ENCODE measurements around the gene SIAH3.
"Not testable (repeated sequence)": the region's sequence is repeated elsewhere in the genome, so short reads cannot be mapped to it uniquely, and the experiment has no call there.

SIAH3 gene

GRCh38 chr13:45779901-45780300, 71.7 kb downstream of the SIAH3 start:
- DNase-seq, result no peak

- DNase-seq, result no peak
Measured at GRCh38 chr13:45778882-45779281, 72.7 kb downstream of the SIAH3 start.

GRCh38 chr13:45776748-45777147, 74.8 kb downstream of the SIAH3 start:
- no peak for DNase-seq

- no peak for DNase-seq
Measured at GRCh38 chr13:45775401-45775963, 76.1 kb downstream of the SIAH3 start.

- DNase-seq, result no peak
Measured at GRCh38 chr13:45773944-45774343, 77.6 kb downstream of the SIAH3 start.

- no peak for DNase-seq
Measured at GRCh38 chr13:45773236-45773635, 78.3 kb downstream of the SIAH3 start.

- no peak for DNase-seq
Measured at GRCh38 chr13:45770886-45771285, 80.7 kb downstream of the SIAH3 start.

- no peak for DNase-seq
Measured at GRCh38 chr13:45768656-45769479, 82.7 kb downstream of the SIAH3 start.

- DNase-seq, result no peak
Measured at GRCh38 chr13:45765464-45765863, 86.1 kb downstream of the SIAH3 start.

- DNase-seq, result no peak
Measured at GRCh38 chr13:45763419-45763818, 88.1 kb downstream of the SIAH3 start.

- not testable (repeated sequence) for DNase-seq
Measured at GRCh38 chr13:45757589-45757988, 94.0 kb downstream of the SIAH3 start.

- DNase-seq, result not testable (repeated sequence)
Measured at GRCh38 chr13:45756498-45756897, 95.1 kb downstream of the SIAH3 start.

- DNase-seq, result no peak
Measured at GRCh38 chr13:45752510-45752909, 99.0 kb downstream of the SIAH3 start.

- no peak for DNase-seq
Measured at GRCh38 chr13:45751885-45752284, 99.7 kb downstream of the SIAH3 start.

- no peak for DNase-seq
Measured at GRCh38 chr13:45750566-45750965, 101.0 kb downstream of the SIAH3 start.

GRCh38 chr13:45748941-45749759, 102.4 kb downstream of the SIAH3 start:
- no peak for DNase-seq

GRCh38 chr13:45747071-45747470, 104.5 kb downstream of the SIAH3 start:
- DNase-seq, result no peak

GRCh38 chr13:45744979-45745378, 106.6 kb downstream of the SIAH3 start:
- no peak for DNase-seq

GRCh38 chr13:45742985-45743384, 108.6 kb downstream of the SIAH3 start:
- no peak for DNase-seq

GRCh38 chr13:45737571-45738017, 114.0 kb downstream of the SIAH3 start:
- peak; percentile 36 for DNase-seq

GRCh38 chr13:45733361-45733760, 118.2 kb downstream of the SIAH3 start:
- DNase-seq, result no peak

- no peak for DNase-seq
Measured at GRCh38 chr13:45732916-45733315, 118.6 kb downstream of the SIAH3 start.

- DNase-seq, result no peak
Measured at GRCh38 chr13:45731455-45731854, 120.1 kb downstream of the SIAH3 start.

- no peak for DNase-seq
Measured at GRCh38 chr13:45728759-45729158, 122.8 kb downstream of the SIAH3 start.

Measured in stimulated activated CD8-positive, alpha-beta memory T cell treated with anti-CD3 and anti-CD28 coated beads, Interleukin-4, amount 100 ng/mL, for 48 hours (primary cell).